GM18526 (cell line): ENCODE measurements around the gene GARIN6.

Experiments
- POLR2A ChIP-seq: IDR thresholded peaks from 3 replicates; pipeline ENCODE4 v1.6.1; 2011; ENCODE audit not compliant: insufficient read length; ENCODE audit errors: extremely low read depth

GARIN6 gene

GRCh38 chr12:99647453-99647852, at the start of gene GARIN6:
Gene GARIN6 (plus strand): TSS chr12:99647753. CDS start chr12:99648175, 422 bp downstream.
- no peak for TF ChIP-seq POLR2A

GRCh38 chr12:99598785-99599184, 48.8 kb upstream of the GARIN6 start:
- no peak for TF ChIP-seq POLR2A

DNA sequence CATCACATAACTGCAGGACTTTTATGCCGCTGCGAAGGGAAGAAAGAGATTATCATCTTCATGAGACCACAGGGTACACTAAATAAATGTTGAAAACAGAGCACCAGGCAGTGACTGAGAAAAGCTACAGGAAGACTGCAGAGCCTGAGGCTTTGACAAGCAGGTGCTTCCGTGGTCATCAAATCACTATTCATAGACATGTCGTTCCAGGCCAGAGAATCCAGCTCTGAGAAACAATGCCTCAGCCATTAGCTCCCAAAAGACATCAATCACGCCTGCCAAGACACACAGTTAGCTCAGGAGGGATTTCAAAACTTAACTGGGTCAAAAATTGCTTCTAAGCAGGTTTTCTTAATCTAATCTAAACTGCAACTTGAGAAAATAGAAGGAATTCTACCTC, 47.2 kb upstream of the GARIN6 start:
- no peak for TF ChIP-seq POLR2A

- no peak for TF ChIP-seq POLR2A
These were observed 37.9 kb upstream of the GARIN6 start for GRCh38 chr12:99609455-99610181.

DNA sequence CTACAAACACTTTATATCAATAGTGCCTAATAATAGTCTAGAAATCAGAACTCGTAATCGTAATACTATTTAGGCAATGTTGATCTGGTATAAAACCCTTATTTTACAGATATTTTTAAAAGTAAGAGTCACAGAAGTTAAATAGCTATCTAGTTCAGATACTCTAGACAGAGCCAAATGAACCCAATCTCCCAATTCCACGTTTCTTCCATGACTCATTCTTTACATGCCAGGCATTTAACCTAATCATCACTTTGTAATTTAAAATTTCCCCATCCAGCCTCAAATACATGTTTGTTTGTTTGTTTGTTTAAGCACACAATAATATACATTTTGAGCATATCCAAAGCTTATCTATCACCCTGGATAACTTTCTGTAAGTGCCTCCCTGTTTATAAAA, 36.4 kb upstream of the GARIN6 start:
- no peak for TF ChIP-seq POLR2A

- no peak for TF ChIP-seq POLR2A
These were observed 36.0 kb upstream of the GARIN6 start for GRCh38 chr12:99611599-99611998.

DNA sequence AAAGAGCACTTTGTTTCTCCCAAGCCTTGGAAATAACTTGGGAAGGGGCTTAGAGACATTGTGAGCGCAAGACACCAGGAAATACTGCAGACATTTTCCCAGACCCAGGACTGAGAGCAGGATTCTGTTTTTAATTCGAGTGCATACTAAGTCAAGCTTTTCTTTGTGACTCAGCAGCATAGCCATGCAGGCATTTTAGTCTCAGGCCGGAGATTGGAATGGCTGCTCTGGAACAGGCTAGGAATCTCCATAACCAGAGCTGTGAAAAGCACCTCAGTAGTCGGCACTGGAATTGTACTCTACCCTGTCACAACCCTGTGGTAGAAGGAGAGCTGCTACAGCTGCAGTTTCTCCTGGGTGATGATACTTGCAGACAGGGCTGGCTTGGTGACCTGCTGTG, 28.9 kb upstream of the GARIN6 start:
- TF ChIP-seq POLR2A: no peak

- no peak for TF ChIP-seq POLR2A
These were observed 28.0 kb upstream of the GARIN6 start for GRCh38 chr12:99619389-99620158.

DNA sequence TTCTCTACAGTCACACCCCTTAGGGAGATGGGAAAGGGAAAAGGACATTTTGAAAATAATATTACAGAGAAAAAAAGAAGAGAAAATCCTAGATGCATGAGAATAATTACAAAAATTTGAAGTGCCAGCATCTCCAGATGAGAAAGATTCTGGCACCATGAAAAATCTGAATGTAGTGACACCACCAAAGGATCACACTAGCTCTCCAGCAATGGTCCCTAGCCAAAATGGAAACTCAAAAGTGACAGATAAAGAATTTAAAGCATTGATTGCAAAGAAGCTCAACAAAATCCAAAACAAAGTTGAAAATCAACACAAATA, 27.4 kb upstream of the GARIN6 start:
- TF ChIP-seq POLR2A: no peak

DNA sequence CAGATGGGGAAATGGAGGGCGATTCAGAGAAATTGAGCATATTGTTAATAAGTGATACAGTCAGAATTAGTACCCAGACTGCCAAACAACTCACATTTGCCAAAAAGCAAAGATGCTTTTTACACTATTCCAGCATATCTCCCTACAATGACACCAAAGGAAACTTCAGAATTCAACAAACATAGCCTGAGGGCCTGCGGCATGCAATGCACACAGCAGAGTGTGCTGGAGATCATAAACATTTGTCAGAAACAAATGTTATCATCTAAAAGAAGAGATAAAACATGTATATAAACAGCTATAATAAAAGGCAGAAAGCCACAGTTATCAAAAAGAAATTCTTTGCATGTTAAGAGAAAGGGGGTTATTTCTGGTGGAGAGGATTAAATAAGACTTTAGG, 20.1 kb upstream of the GARIN6 start:
- no peak for TF ChIP-seq POLR2A

DNA sequence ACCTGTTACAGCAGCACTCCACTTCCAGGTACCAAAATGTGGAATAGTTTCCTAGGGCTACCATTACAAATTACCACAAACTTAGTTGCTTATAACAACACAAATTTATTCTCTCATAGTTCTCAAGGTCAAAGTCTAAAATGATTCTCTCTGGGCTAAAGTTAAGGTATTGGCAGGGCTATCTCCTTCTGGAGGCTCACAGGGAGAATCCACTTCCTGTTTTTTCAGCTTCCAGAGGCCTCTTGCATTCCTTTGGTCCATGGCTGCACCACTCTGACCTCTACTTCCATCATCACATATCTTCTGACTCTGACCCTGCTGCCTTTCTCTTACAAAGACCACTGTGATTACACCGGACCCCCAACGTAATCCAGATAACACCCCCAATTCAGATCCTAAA, 2.9 kb upstream of the GARIN6 start:
- TF ChIP-seq POLR2A: no peak

DNA sequence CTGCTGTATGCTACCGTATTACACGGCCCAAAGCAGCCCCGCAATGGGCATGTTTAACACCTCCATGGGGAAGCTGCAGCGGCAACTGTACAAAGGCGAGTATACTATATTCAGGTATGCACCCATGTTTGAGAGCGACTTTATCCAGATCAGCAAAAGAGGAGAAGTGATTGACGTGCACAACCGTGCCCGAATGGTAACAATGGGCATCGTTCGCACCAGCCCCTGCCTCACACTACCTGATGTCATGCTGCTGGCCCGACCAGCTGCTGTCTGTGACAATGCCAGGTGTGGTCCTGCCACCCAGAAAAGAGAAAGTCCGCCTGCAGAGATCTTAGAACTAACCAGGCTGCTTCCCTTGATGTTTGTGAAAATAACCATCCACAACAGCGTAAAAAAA, 630 bp downstream of the GARIN6 start:
- TF ChIP-seq POLR2A: no peak

GRCh38 chr12:99649551-99649950, 2.0 kb downstream of the GARIN6 start:
- TF ChIP-seq POLR2A: no peak

GRCh38 chr12:99658671-99659349, 11.3 kb downstream of the GARIN6 start:
- TF ChIP-seq POLR2A: no peak

GRCh38 chr12:99670635-99671034, 23.1 kb downstream of the GARIN6 start:
- no peak for TF ChIP-seq POLR2A

- TF ChIP-seq POLR2A: no peak
These were observed 32.7 kb downstream of the GARIN6 start for GRCh38 chr12:99680276-99680675.
